Endothelial cell of umbilical vein (primary cell): ENCODE results near the gene ADARB2. TPM values are rescaled to one million over a fixed set of nuclear protein-coding genes. Genes with fewer than 3 reads are reported as not detected.

Source experiments
- BruUV-seq: library from RNA; stranded (reverse); fragments of 400-500 nt; replicated peaks from 2 replicates; lab custom pipeline; 2021; lab: Mats Ljungman, UMichigan
- CTCF ChIA-PET: fragments of 300-600, 350-600 bp; sonication (Branson Sonifier 250); formaldehyde crosslinking; loops from one replicate; lab custom pipeline; 2021; ENCODE audit warnings: antibody characterized with exemption, inconsistent platforms; lab: Charles Lee
- POLR2A ChIA-PET: fragments of 300-600, 350-600 bp; sonication (Branson Sonifier 250); formaldehyde crosslinking; loops from one replicate; lab custom pipeline; 2021; ENCODE audit warnings: antibody characterized with exemption, inconsistent platforms; lab: Charles Lee
- DNase-seq: peaks from one replicate; pipeline ENCODE4 v3.0.0-alpha.2; 2011; ENCODE audit warnings: low read depth, low spot score
- FAIRE-seq: peaks from 2 replicates; lab custom pipeline; 2011; peaks lifted over from hg19 to GRCh38; lab: Jason Lieb, UNC
- H2AFZ ChIP-seq: 2 replicates; pipeline ENCODE4 v1.6.0; 2012; ENCODE audit warnings: low read depth, low read length, control low read depth, inconsistent platforms
- H3K27ac ChIP-seq: 2 replicates; pipeline ENCODE4 v1.5.1; 2011; ENCODE audit warnings: low read depth, mild to moderate bottlenecking, control low read depth, low read length, moderate library complexity; ENCODE audit not compliant: insufficient read depth
- H3K27me3 ChIP-seq, 2 experiments: 2 replicates each; pipeline versions ENCODE4 v1.6.0 to v1.6.1; 2011; ENCODE audit warnings: low read length in 2 of 2, mixed read lengths in 1 of 2; ENCODE audit not compliant: control insufficient read depth in 2 of 2, insufficient read depth in 2 of 2
- H3K36me3 ChIP-seq, 2 experiments: 2 replicates in 1 of 2; 3 replicates in 1 of 2; pipeline ENCODE4 v1.5.1; 2011; ENCODE audit warnings: low read length in 2 of 2, mild to moderate bottlenecking in 1 of 2, moderate library complexity in 1 of 2; ENCODE audit not compliant: control insufficient read depth in 2 of 2, insufficient read depth in 2 of 2; ENCODE audit errors: extremely low read depth in 1 of 2
- H3K4me1 ChIP-seq: 3 replicates; pipeline ENCODE4 v1.5.1; 2011; ENCODE audit warnings: mild to moderate bottlenecking, low read length; ENCODE audit not compliant: control insufficient read depth, insufficient read depth; ENCODE audit errors: extremely low read depth
- H3K4me2 ChIP-seq: 2 replicates; pipeline ENCODE4 v1.6.1; 2011; ENCODE audit warnings: low read length, control low read depth, mixed read lengths; ENCODE audit not compliant: insufficient read depth
- H3K4me3 ChIP-seq, 3 experiments: fragments of 200-600 bp in 1 of 3; sonication (generic), shearing (Covaris generic) in 1 of 3; replicated peaks in 1 of 3; 2 replicates each; pipeline ENCODE4 v1.5.1; 2011 to 2016; ENCODE audit warnings: control low read depth in 3 of 3, low read length in 3 of 3, mild to moderate bottlenecking in 2 of 3, inconsistent platforms in 1 of 3, low read depth in 1 of 3, moderate library complexity in 1 of 3; ENCODE audit not compliant: insufficient read depth in 1 of 3
- H3K79me2 ChIP-seq: 2 replicates; pipeline ENCODE4 v1.6.0; 2012; ENCODE audit warnings: low read length, inconsistent platforms; ENCODE audit not compliant: control insufficient read depth, insufficient read depth
- H3K9ac ChIP-seq: replicated peaks from 2 replicates; pipeline ENCODE3; 2011; ENCODE audit warnings: low read length, control low read depth; ENCODE audit not compliant: insufficient read depth; ENCODE audit errors: extremely low read depth
- H3K9me1 ChIP-seq: replicated peaks from 3 replicates; pipeline ENCODE4 v1.6.0; 2011; ENCODE audit warnings: mild to moderate bottlenecking, low read length; ENCODE audit not compliant: control insufficient read depth, insufficient read depth; ENCODE audit errors: extremely low read depth
- H3K9me3 ChIP-seq: replicated peaks from 2 replicates; pipeline ENCODE4 v1.5.1; 2012; ENCODE audit warnings: low read length, inconsistent platforms; ENCODE audit not compliant: control insufficient read depth, insufficient read depth
- H4K20me1 ChIP-seq: replicated peaks from 2 replicates; pipeline ENCODE3; 2011; ENCODE audit warnings: mild to moderate bottlenecking, low read length; ENCODE audit not compliant: control insufficient read depth, insufficient read depth; ENCODE audit errors: extremely low read depth
- CTCF ChIP-seq, 2 donors: IDR thresholded peaks; 1 replicate in 1 of 2; 2 replicates in 1 of 2; pipeline ENCODE4 v1.5.1; 2011; ENCODE audit warnings: low read length in 2 of 2, mild to moderate bottlenecking in 2 of 2, moderate library complexity in 2 of 2, control low read depth in 1 of 2, inconsistent platforms in 1 of 2, low read depth in 1 of 2; ENCODE audit not compliant: insufficient read depth in 1 of 2; ENCODE audit errors: extremely low read depth in 1 of 2
- EZH2 ChIP-seq: IDR thresholded peaks from 2 replicates; pipeline ENCODE4 v1.6.1; 2012; ENCODE audit warnings: borderline replicate concordance, low read depth, mild to moderate bottlenecking, moderate library complexity, low read length, inconsistent platforms; ENCODE audit not compliant: severe bottlenecking
- FOS ChIP-seq: IDR thresholded peaks from 2 replicates; pipeline ENCODE4 v1.6.1; 2011; ENCODE audit warnings: mild to moderate bottlenecking, low read length, moderate library complexity, borderline replicate concordance; ENCODE audit not compliant: insufficient read depth
- GATA2 ChIP-seq: IDR thresholded peaks from 2 replicates; pipeline ENCODE4 v1.7.0; 2011; ENCODE audit warnings: low read depth, mild to moderate bottlenecking, moderate library complexity, mixed read lengths, low read length; ENCODE audit not compliant: insufficient read length, insufficient read depth
- JUN ChIP-seq: IDR thresholded peaks from 2 replicates; pipeline ENCODE4 v1.6.1; 2011; ENCODE audit warnings: borderline replicate concordance, low read depth; ENCODE audit not compliant: insufficient read length, insufficient read depth
- MAX ChIP-seq: IDR thresholded peaks from 2 replicates; pipeline ENCODE4 v1.6.1; 2011; ENCODE audit not compliant: insufficient read depth, insufficient read length
- MYC ChIP-seq: IDR thresholded peaks from one replicate; pipeline ENCODE4 v1.6.1; 2011; ENCODE audit warnings: mild to moderate bottlenecking, low read depth, low read length
- POLR2A ChIP-seq: IDR thresholded peaks from 2 replicates; pipeline ENCODE4 v1.6.1; 2012; ENCODE audit warnings: low read depth, mild to moderate bottlenecking, control low read depth, low read length
- POLR2AphosphoS5 ChIP-seq: IDR thresholded peaks from 2 replicates; pipeline ENCODE4 v1.6.1; 2012; ENCODE audit warnings: low read depth, mild to moderate bottlenecking, control low read depth, low read length, moderate library complexity; ENCODE audit not compliant: insufficient read depth
- dilution Hi-C: fragments of 300-500 bp; cut with MboI; formaldehyde crosslinking; loops from one replicate; pipeline ENCODE4 v1.15.0; 2019; ENCODE audit warnings: low sequenced_read_pairs; ENCODE audit not compliant: extremely low pct_ligation_motif_present
- intact Hi-C: fragments of 100-400 bp; cut with micrococcal nuclease; formaldehyde crosslinking; loops from one replicate; pipeline ENCODE4 v1.10.0; 2022
- polyA plus RNA-seq, 4 experiments: library from polyadenylated mRNA; depleted of rRNA in 3 of 4; stranded (reverse) in 3 of 4; unstranded in 1 of 4; fragments of >200 nt; gene quantifications; 2 replicates each; pipeline versions ENCODE4 v1.2.1 to v1.2.3, GENCODE V29; 2011 to 2012; ENCODE audit warnings: missing spikeins in 1 of 4
- total RNA-seq: library from RNA; stranded (reverse); gene quantifications from 2 replicates; pipeline ENCODE4 v1.2.3, GENCODE V29; 2021

Gene ADARB2
- total and polyA plus RNA-seq, 2 donors (not counting 3 experiments of a cell fraction or from before 2014, with no cell fraction given), result not detected

GRCh38 chr10:1247598-1248261, 489.6 kb downstream of the ADARB2 start:
- H3K79me2 ChIP-seq, result no peaks in the 10 kb centered on the region
- no peak overlapping the region for H3K4me3 ChIP-seq
- H3K27me3 ChIP-seq, result no peaks in the 10 kb centered on the region
- TF ChIP-seq FOS (no peak), POLR2AphosphoS5 (no peak), CTCF (IDR thresholded peaks at IDR 0.05; ENCODE audit: extremely low read depth in 1 of 2, insufficient read depth in 1 of 2, low read depth in 1 of 2, low read length in 2 of 2) (no peak), EZH2 (no peak)
- H3K9me3 ChIP-seq, result no peaks in the 10 kb centered on the region
- H3K36me3 ChIP-seq, result no peaks in the 10 kb centered on the region
- dilution Hi-C loops, result no loop called here
- CTCF ChIA-PET, result no interaction called here
- H3K4me1 ChIP-seq, result no peaks in the 10 kb centered on the region
- POLR2A ChIA-PET, result no interaction called here
- DNase-seq, result no peak
- H2AFZ ChIP-seq, result no peak overlapping the region
- H4K20me1 ChIP-seq, result no peaks in the 10 kb centered on the region
- intact Hi-C loops, result no loop called here
- no peaks in the 10 kb centered on the region for H3K9me1 ChIP-seq
- H3K27ac ChIP-seq, result no peak overlapping the region
- no peak overlapping the region for H3K4me2 ChIP-seq
- FAIRE-seq, result no peak
- no TSS peak for BruUV-seq
- no peak overlapping the region for H3K9ac ChIP-seq

DNA sequence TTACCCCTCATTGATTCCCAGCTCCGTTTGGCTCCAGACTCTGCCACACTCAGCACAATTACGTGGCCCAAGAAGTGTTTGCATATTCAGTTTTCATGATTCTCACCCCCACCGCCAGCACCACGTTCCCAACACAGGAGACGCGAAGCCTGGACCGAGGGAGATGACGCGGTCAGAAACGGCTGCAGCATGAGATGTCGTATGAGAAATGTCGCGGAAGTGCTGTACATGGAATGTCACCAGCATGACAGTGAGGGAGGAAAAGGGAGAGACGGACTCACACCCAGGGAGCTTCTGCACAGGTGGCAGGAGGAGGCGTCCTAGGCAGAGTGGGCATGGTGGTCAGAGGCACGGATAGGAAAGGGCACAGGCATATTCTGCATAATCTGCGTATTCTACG, 492.8 kb downstream of the ADARB2 start:
- no peak overlapping the region for H3K4me3 ChIP-seq
- H2AFZ ChIP-seq, result no peak overlapping the region
- no peak overlapping the region for H3K9ac ChIP-seq
- ChIA-PET CTCF (no interaction called here), POLR2A (no interaction called here)
- TF ChIP-seq MYC (no peak), JUN (no peak), POLR2AphosphoS5 (no peak), FOS (no peak), POLR2A (no peak), GATA2 (no peak), CTCF (IDR thresholded peaks at IDR 0.05; ENCODE audit: extremely low read depth in 1 of 2, insufficient read depth in 1 of 2, low read depth in 1 of 2, low read length in 2 of 2) (no peak), MAX (no peak), EZH2 (no peak)
- FAIRE-seq, result no peak
- intact Hi-C loops (no loop called here), dilution Hi-C loops (no loop called here)
- no peak overlapping the region for H3K27ac ChIP-seq
- no peaks in the 10 kb centered on the region for H3K9me3 ChIP-seq
- H4K20me1 ChIP-seq, result no peaks in the 10 kb centered on the region
- H3K4me1 ChIP-seq, result no peaks in the 10 kb centered on the region
- no peaks in the 10 kb centered on the region for H3K36me3 ChIP-seq
- no peaks in the 10 kb centered on the region for H3K9me1 ChIP-seq
- peaks cover 0 to 3% of the 10 kb centered on the region in 2 experiments for H3K27me3 ChIP-seq
- no peak for DNase-seq
- no peaks in the 10 kb centered on the region for H3K79me2 ChIP-seq
- no TSS peak for BruUV-seq
- H3K4me2 ChIP-seq, result no peak overlapping the region
